GM12878 (cell line): ENCODE data around the gene MRPS23. TPM values are rescaled to one million over a fixed set of nuclear protein-coding genes. Genes with fewer than 3 reads are reported as not detected.
A peak's percentile ranks its signal among the peaks of the same experiment; 100 is the strongest.

Experiments used
- ATAC-seq: fragments of 200-7000 bp; cut with Tn5 transposase; 3 replicates; pipeline ENCODE4 v1.9.1; 2020; ENCODE audit warnings: mild to moderate bottlenecking, moderate library complexity
- BruUV-seq: library from RNA; stranded (reverse); fragments of 400-500 nt; replicated peaks from 2 replicates; lab custom pipeline; 2021; lab: Mats Ljungman, UMichigan
- CTCF ChIA-PET: fragments of 300-600 bp; sonication (Branson Sonifier 250); formaldehyde crosslinking; extraction: SDS; loops from one replicate; lab custom pipeline; 2021; ENCODE audit warnings: inconsistent platforms; lab: Yijun Ruan, JAX
- POLR2A ChIA-PET: fragments of 350-600 bp; formaldehyde crosslinking; extraction: SDS; loops from one replicate; lab custom pipeline; 2021; ENCODE audit warnings: inconsistent platforms; lab: Charles Lee
- RAD21 ChIA-PET: fragments of 300-600 bp; sonication (Branson Sonifier 250); formaldehyde crosslinking; loops from one replicate; lab custom pipeline; 2023; ENCODE audit warnings: antibody characterized with exemption; ENCODE audit not compliant: unreplicated experiment; lab: Charles Lee
- SMC1A ChIA-PET: fragments of 300-600 bp; sonication (Branson Sonifier 250); formaldehyde crosslinking; loops from one replicate; lab custom pipeline; 2023; ENCODE audit not compliant: unreplicated experiment, uncharacterized antibody; lab: Charles Lee
- DNase-seq: peaks from one replicate; pipeline ENCODE4 v3.0.0-alpha.2; 2011; ENCODE audit warnings: low read depth, low spot score
- FAIRE-seq: peaks from 3 replicates; lab custom pipeline; 2011; peaks lifted over from hg19 to GRCh38; lab: Jason Lieb, UNC
- H2AFZ ChIP-seq: 2 replicates; pipeline ENCODE4 v1.6.0; 2011; ENCODE audit warnings: low read depth, low read length, control low read depth; ENCODE audit not compliant: control insufficient read depth
- H3K27ac ChIP-seq: 2 replicates; pipeline ENCODE4 v1.5.1; 2011; ENCODE audit warnings: control low read depth; ENCODE audit not compliant: control insufficient read depth, insufficient read depth
- H3K27me3 ChIP-seq, 2 experiments: replicated peaks in 1 of 2; 2 replicates each; pipeline versions ENCODE4 v1.6.0 to v1.6.1; 2011; ENCODE audit warnings: low read length in 1 of 2; ENCODE audit not compliant: control insufficient read depth in 2 of 2, insufficient read depth in 2 of 2
- H3K36me3 ChIP-seq, 2 experiments: 2 replicates each; pipeline ENCODE4 v1.5.1; 2011; ENCODE audit warnings: low read length in 1 of 2; ENCODE audit not compliant: control insufficient read depth in 2 of 2, insufficient read depth in 2 of 2
- H3K4me1 ChIP-seq: 2 replicates; pipeline ENCODE4 v1.6.1; 2011; ENCODE audit warnings: mild to moderate bottlenecking, low read length, moderate library complexity, mixed read lengths; ENCODE audit not compliant: control insufficient read depth, insufficient read depth
- H3K4me2 ChIP-seq: 2 replicates; pipeline ENCODE4 v1.6.0; 2011; ENCODE audit warnings: control low read depth; ENCODE audit not compliant: control insufficient read depth, insufficient read depth
- H3K4me3 ChIP-seq: fragments of 200-600 bp; sonication (generic); 2 replicates; pipeline ENCODE4 v1.5.1; 2016
- H3K79me2 ChIP-seq: 2 replicates; pipeline ENCODE4 v1.6.0; 2011; ENCODE audit warnings: low read length; ENCODE audit not compliant: control insufficient read depth, insufficient read depth
- H3K9ac ChIP-seq: 2 replicates; pipeline ENCODE4 v1.8.0; 2011; ENCODE audit warnings: low read length, control low read depth, mixed read lengths; ENCODE audit not compliant: control insufficient read depth, insufficient read depth
- H3K9me3 ChIP-seq: replicated peaks from 3 replicates; pipeline ENCODE4 v1.5.1; 2011; ENCODE audit warnings: mild to moderate bottlenecking, low read length; ENCODE audit not compliant: control insufficient read depth, insufficient read depth
- H4K20me1 ChIP-seq: 2 replicates; pipeline ENCODE4 v1.6.0; 2011; ENCODE audit not compliant: control insufficient read depth, insufficient read depth
- ATF3 ChIP-seq: IDR thresholded peaks from 2 replicates; pipeline ENCODE4 v1.6.1; 2011; ENCODE audit warnings: low read depth, mild to moderate bottlenecking, low read length, moderate library complexity, borderline replicate concordance; ENCODE audit errors: extremely low read depth
- BACH1 ChIP-seq: fragments of 450-650 bp; IDR thresholded peaks from 2 replicates; pipeline ENCODE4 v1.6.1; 2017; ENCODE audit warnings: mild to moderate bottlenecking, borderline replicate concordance
- CBX3 ChIP-seq: fragments of 200-600 bp; sonication (generic); IDR thresholded peaks from 2 replicates; pipeline ENCODE4 v1.6.1; 2016; ENCODE audit warnings: low read depth, borderline replicate concordance
- HCFC1 ChIP-seq: fragments of 150-350 bp; IDR thresholded peaks from 2 replicates; pipeline ENCODE4 v1.6.1; 2014; ENCODE audit warnings: low read length
- IKZF2 ChIP-seq, 2 experiments: fragments of 450-650 bp; IDR thresholded peaks; 2 replicates each; pipeline ENCODE4 v1.6.1; 2017; ENCODE audit warnings: mild to moderate bottlenecking in 2 of 2, moderate library complexity in 2 of 2
- NFXL1 ChIP-seq: fragments of 450-650 bp; IDR thresholded peaks from 2 replicates; pipeline ENCODE4 v1.6.1; 2017; ENCODE audit warnings: antibody characterized with exemption, mild to moderate bottlenecking, borderline replicate concordance
- PRDM15 ChIP-seq: fragments of 450-650 bp; formaldehyde crosslinking; IDR thresholded peaks from 2 replicates; pipeline ENCODE4 v1.4.0; 2020; ENCODE audit warnings: mild to moderate bottlenecking, moderate library complexity
- RAD21 ChIP-seq: IDR thresholded peaks from 2 replicates; pipeline ENCODE4 v1.6.1; 2011; ENCODE audit warnings: mild to moderate bottlenecking, low read depth, low read length, moderate library complexity; ENCODE audit not compliant: insufficient read depth
- SUPT20H ChIP-seq: IDR thresholded peaks from 2 replicates; pipeline ENCODE4 v1.6.1; 2011; ENCODE audit warnings: low read depth, mild to moderate bottlenecking, low read length, moderate library complexity, borderline replicate concordance; ENCODE audit not compliant: control insufficient read depth
- YBX1 ChIP-seq: fragments of 450-650 bp; IDR thresholded peaks from 2 replicates; pipeline ENCODE4 v1.6.1; 2016; ENCODE audit warnings: antibody characterized with exemption
- YY1 ChIP-seq: IDR thresholded peaks from 2 replicates; pipeline ENCODE4 v1.6.1; 2011; ENCODE audit warnings: low read depth, mild to moderate bottlenecking, low read length
- WGBS: methylation state at CpG from one replicate; pipeline ENCODE4 v1.1.6; 2016; ENCODE audit warnings: low lambda C conversion rate; ENCODE audit not compliant: insufficient replicate concordance, insufficient coverage; ENCODE audit errors: missing lambda C conversion rate; 5-methylcytosine and 5-hydroxymethylcytosine counted together
- in situ Hi-C: fragments of 300-500 bp; cut with MboI; formaldehyde crosslinking; loops from 9 replicates; pipeline ENCODE4 v1.14.3; 2018; ENCODE audit warnings: mixed read lengths
- intact Hi-C: fragments of 100-400 bp; cut with micrococcal nuclease; formaldehyde crosslinking; loops from one replicate; pipeline ENCODE4 v1.14.2; 2022; ENCODE audit not compliant: unreplicated experiment
- polyA plus RNA-seq, 11 experiments: library from polyadenylated mRNA; depleted of rRNA in 4 of 11; unstranded in 6 of 11; stranded (reverse) in 5 of 11; fragments of >200 nt; fragmentation: Nextera tagmentation in 4 of 11; fragmentation: Illumina TruSeq in 1 of 11; extraction: Ambion mirVana in 4 of 11; extraction: Trizol in 1 of 11; gene quantifications; 1 replicate in 1 of 11; 2 replicates in 10 of 11; pipeline versions ENCODE4 v1.2.1 to v1.2.3, GENCODE V29; 2011 to 2016; ENCODE audit warnings: inconsistent platforms in 2 of 11, missing spikeins in 2 of 11, low read depth in 1 of 11
- total RNA-seq, 4 experiments: library from RNA; depleted of rRNA in 3 of 4; stranded (reverse); fragments of >200 nt in 3 of 4; fragmentation: Illumina TruSeq in 1 of 4; extraction: Trizol in 1 of 4; gene quantifications; 2 replicates each; pipeline versions ENCODE4 v1.2.1 to v1.2.3, GENCODE V29; 2013 to 2021
- TF ChIP-seq, protein P1 (sequence below): IDR thresholded peaks from 2 replicates; pipeline ENCODE4 v1.6.1; 2011; ENCODE audit warnings: mild to moderate bottlenecking, low read depth, low read length, moderate library complexity; ENCODE audit not compliant: insufficient replicate concordance
- TF ChIP-seq, protein P2 (sequence below): fragments of 450-650 bp; formaldehyde crosslinking; IDR thresholded peaks from 2 replicates; pipeline ENCODE4 v1.4.0; 2022; ENCODE audit warnings: mild to moderate bottlenecking, moderate library complexity

MRPS23 gene
- total and polyA plus RNA-seq, 10 of the 15 experiments (the other 5 are each of a cell fraction or from before 2014, with no cell fraction given): 65.3 to 237 (median 87.9) TPM

- Histone ChIP-seq H3K4me3 (0 out of 2 replicates have a peak overlapping the region, but pooled peaks have one; percentile 4), H3K79me2 (no peaks in the 10 kb centered on the region), H3K27ac (no peak overlapping the region), H4K20me1 (no peaks in the 10 kb centered on the region), H3K4me1 (peaks cover 5% of the 10 kb centered on the region; the same call in 1 of the 2 replicates), H3K36me3 (peaks cover 0 to 1% of the 10 kb centered on the region in 2 experiments; a peak in 2 of 4 replicates), H3K4me2 (peak overlapping the region; percentile 49; the same call in 1 of the 2 replicates), H3K9ac (no peak overlapping the region), H3K27me3 (no peaks in the 10 kb centered on the region), H2AFZ (peak overlapping the region; percentile 90), H3K9me3 (no peaks in the 10 kb centered on the region)
- ATAC-seq (peak; percentile 95), FAIRE-seq (peak; percentile 98), DNase-seq (no peak)
- ChIA-PET CTCF (interaction anchor here (0.6 to 6.4 kb wide), 55 partner anchors 8 to 1014 kb away, joined by 3 to 55 read pairs (median 4); partner anchors contain the start of genes CCDC182 and MRPS23), SMC1A (interaction anchor here (0.5 to 1.7 kb wide), 8 partner anchors 21 to 703 kb away, joined by 3 to 6 read pairs (median 4); no protein-coding TSS in a partner anchor), POLR2A (interaction anchor here (1.1 kb wide), 1 partner anchor 17 kb away, joined by 3 read pairs; the partner anchor contains the start of gene MRPS23), RAD21 (interaction anchor here (0.5 to 1.6 kb wide), 10 partner anchors 31 to 704 kb away, joined by 3 to 7 read pairs (median 4); no protein-coding TSS in a partner anchor)
- intact Hi-C loops (loop anchor here (5.0 kb wide), 1 partner anchor 701 kb away; no protein-coding TSS in a partner anchor), in situ Hi-C loops (no loop called here)
- WGBS: 13% methylated on average over 13 of the region's 13 CpGs
- no TSS peak for BruUV-seq
- TF ChIP-seq CBX3 (no peak), SUPT20H (no peak), ATF3 (no peak), PRDM15 (CRISPR knock-in tag) (no peak), YBX1 (no peak), BACH1 (no peak), YY1 (peak; percentile 48; the same call in 1 of the 2 replicates), HCFC1 (no peak), RAD21 (peak; percentile 74), IKZF2 (IDR thresholded peaks at IDR 0.05) (no peak), NFXL1 (no peak)
- TF ChIP-seq, protein P1, sequence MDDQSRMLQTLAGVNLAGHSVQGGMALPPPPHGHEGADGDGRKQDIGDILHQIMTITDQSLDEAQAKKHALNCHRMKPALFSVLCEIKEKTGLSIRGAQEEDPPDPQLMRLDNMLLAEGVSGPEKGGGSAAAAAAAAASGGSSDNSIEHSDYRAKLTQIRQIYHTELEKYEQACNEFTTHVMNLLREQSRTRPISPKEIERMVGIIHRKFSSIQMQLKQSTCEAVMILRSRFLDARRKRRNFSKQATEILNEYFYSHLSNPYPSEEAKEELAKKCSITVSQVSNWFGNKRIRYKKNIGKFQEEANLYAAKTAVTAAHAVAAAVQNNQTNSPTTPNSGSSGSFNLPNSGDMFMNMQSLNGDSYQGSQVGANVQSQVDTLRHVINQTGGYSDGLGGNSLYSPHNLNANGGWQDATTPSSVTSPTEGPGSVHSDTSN: no peak
- TF ChIP-seq, protein P2, sequence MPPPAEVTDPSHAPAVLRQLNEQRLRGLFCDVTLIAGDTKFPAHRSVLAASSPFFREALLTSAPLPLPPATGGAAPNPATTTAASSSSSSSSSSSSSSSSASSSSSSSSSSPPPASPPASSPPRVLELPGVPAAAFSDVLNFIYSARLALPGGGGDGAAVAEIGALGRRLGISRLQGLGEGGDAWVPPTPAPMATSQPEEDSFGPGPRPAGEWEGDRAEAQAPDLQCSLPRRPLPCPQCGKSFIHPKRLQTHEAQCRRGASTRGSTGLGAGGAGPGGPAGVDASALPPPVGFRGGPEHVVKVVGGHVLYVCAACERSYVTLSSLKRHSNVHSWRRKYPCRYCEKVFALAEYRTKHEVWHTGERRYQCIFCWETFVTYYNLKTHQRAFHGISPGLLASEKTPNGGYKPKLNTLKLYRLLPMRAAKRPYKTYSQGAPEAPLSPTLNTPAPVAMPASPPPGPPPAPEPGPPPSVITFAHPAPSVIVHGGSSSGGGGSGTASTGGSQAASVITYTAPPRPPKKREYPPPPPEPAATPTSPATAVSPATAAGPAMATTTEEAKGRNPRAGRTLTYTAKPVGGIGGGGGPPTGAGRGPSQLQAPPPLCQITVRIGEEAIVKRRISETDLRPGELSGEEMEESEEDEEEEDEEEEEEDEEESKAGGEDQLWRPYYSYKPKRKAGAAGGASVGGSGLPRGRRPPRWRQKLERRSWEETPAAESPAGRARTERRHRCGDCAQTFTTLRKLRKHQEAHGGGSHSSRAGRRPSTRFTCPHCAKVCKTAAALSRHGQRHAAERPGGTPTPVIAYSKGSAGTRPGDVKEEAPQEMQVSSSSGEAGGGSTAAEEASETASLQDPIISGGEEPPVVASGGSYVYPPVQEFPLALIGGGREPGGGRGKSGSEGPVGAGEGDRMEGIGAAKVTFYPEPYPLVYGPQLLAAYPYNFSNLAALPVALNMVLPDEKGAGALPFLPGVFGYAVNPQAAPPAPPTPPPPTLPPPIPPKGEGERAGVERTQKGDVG (CRISPR knock-in tag): no peak
These were observed 16.5 kb downstream of the MRPS23 start for GRCh38 chr17:57833179-57833939.
